GM18907 (cell line): ENCODE measurements around the gene TMC4.

ENCODE experiments used
- ATAC-seq: cut with Tn5 transposase; IDR thresholded peaks from one replicate; pipeline ENCODE4 v1.9.1; 2021; ENCODE audit warnings: mild to moderate bottlenecking, moderate library complexity; ENCODE audit not compliant: unreplicated experiment

The TMC4 gene

GRCh38 chr19:54156953-54157352 lies 16.0 kb downstream of the TMC4 start:
- no peak for ATAC-seq

DNA sequence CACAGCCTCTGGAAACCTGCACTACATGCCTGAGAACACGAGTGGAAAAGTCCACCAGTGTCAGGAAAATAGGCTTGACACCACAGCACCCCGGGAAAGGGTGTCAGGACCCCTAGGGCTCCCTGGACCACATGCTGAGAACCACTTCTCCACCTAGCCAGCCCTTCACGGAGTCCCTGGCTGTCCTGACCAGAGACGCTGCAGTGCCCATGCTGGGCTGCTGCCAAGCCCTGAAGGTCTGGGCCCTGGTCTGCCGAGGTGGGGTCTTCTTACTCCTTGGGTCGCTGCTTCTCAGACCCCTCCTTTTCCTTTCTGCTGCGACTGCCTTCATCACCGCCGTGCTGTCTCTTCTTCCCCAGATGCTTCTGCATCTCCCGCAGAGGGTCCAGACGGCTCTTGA lies 16.5 kb downstream of the TMC4 start:
- ATAC-seq, result no peak

DNA sequence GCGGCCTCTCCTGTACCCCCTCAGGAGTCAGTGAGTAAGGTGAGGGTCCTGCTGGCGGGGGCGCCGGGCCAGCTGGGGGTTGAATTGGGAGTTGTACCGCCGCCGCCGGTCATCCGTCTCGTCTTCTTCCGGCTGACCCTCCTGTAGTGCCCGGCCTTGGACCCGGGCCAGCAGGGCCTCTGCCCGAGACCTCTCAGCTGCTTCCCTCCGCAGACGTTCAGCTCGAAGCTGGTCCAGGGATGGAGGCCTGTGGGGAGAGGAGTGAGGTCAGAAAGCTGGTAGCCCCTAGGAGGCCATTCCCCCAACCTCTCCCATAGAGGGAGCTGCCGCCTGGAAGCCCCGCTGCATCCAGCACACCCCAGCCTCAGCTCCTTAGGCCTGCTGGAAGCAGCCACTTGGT lies 17.3 kb downstream of the TMC4 start:
- ATAC-seq, result no peak

DNA sequence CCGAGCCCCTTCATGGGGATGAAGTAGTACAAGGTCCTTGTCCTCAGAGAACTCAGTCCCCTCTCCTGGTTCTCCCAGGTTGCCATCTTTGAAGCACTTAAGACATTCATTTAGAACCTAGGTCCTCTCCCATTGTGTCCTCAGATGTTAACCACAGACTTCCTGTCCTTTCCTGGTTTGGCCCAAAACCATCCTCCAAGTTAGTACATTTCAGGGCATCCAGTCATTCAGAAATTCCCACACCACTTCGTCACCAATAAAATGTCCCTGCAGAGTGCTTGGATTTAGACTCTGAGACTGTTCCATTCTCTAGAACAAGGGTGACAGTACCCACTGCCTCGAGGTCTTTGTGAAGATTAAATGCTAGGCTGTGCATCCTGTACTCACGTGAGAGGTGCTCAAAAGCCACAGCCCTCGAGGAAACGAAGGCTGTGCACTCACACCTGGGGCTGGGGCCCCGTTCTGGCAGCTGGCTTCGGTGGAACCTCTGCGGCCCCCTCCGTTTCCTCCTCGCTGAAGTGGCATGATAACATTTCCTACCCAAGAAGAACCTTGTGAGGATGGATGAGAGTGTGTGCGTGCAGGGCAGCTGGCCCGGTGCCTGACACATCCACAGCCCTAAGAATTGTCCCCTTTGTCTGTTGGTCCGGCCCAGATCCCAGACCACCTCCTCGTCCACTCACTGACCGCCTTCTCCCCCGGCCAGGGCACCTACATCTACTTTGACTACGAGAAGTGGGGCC lies 18.2 kb downstream of the TMC4 start:
- no peak for ATAC-seq

- no peak for ATAC-seq
Observed at GRCh38 chr19:54153731-54154326, 19.1 kb downstream of the TMC4 start.

- ATAC-seq, result no peak
Observed at GRCh38 chr19:54152878-54153524, 20.0 kb downstream of the TMC4 start.

- ATAC-seq, result no peak
Observed at GRCh38 chr19:54152267-54152666, 20.7 kb downstream of the TMC4 start.

DNA sequence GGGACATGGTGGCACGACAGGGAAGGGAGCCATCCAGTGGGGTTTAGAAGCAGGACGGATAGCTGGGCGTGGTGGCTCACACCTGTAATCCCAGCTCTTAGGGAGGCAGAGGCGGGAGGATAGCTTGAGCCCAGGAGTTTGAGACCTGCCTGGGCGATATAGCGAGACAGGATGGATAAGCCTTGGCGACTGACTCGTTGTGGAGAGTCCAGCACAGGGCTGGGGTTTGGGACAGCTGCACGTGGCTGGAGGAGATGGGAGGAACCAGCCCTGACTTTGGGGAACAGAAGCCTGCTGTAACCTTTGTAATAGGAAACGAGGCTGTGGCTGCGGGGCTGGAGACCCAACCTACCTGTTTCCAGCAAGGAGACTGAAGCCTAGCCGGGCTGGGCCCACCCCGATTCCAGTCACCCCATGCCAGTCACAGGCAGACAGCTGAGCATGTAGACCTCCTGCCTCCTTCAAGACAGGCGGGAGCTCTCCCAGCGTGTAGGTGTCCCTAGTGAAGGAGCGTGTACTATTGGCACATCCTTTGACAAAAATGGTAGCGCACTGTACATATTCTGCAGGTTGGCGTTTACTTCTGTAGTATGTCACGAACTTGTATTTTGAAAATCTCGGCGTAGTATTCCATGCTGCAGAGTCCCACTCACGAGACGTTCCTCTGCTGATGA lies 21.5 kb downstream of the TMC4 start:
- ATAC-seq, result no peak

DNA sequence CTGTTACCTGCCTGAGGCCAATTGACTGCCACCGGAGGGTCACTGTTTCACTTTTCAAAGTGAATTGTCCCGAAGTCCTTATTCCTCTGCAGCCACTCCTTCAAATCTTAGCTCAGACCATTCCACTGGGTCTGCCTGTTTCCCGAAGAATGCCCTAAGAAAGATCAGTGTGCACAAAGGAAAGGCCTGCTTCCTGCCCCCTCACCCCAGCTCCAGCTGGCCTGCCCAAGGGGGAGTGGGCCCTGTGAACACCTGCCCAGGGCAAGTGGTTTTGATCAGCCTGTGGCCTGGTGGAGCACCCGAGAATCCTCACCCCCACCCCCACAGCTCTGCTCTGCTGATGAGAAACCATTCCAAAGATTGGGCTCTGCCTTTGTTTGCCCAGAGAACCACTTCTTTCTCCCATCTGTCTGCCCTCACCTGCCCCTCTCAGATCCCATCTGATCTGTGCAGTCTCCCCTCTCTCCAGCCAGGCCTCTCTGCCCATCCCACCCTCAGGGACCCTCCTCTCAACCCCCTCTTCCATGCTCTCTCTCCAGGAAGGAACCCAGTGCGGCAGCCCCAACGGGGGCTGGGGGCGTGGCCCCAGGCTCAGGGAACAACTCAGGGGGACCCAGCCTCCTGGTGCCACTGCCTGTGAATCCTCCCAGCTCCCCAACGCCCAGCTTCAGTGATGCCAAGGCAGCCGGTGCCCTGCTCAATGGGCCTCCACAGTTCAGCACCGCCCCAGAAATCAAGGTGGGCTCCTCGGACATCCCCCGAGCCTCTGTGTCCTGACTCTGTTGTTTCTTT lies 23.7 kb downstream of the TMC4 start:
- ATAC-seq, result no peak

DNA sequence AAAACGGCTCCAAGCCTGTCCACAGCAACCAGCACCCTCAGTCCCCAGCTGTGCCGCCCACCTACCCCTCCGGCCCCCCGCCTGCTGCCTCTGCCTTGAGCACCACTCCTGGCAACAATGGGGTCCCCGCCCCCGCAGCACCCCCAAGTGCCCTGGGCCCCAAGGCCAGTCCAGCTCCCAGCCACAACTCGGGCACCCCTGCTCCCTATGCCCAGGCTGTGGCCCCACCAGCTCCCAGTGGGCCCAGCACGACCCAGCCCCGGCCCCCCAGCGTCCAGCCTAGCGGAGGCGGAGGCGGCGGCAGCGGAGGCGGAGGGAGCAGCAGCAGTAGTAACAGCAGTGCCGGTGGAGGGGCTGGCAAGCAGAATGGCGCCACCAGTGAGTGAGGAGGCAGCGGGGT lies 24.8 kb downstream of the TMC4 start:
- no peak for ATAC-seq

DNA sequence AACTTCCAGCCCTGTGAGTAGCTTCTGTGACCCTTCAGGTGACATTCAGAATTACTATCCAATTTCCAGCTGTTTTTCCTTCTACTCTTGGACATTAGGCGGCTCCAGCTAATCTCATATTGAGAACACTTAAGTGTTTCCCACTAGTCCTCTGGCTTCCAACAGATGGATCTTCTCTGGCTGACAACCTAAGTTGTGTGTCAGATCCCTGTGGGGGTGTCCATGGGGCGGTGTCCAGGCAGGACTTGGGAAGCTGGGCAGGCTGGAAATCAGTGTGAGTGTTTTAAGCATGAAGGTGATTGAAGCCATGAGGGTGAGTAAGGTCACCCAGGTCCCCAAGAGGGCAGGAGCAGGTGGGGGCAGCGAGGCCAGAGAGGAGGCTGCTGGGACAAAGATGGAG lies 25.3 kb downstream of the TMC4 start:
- no peak for ATAC-seq

DNA sequence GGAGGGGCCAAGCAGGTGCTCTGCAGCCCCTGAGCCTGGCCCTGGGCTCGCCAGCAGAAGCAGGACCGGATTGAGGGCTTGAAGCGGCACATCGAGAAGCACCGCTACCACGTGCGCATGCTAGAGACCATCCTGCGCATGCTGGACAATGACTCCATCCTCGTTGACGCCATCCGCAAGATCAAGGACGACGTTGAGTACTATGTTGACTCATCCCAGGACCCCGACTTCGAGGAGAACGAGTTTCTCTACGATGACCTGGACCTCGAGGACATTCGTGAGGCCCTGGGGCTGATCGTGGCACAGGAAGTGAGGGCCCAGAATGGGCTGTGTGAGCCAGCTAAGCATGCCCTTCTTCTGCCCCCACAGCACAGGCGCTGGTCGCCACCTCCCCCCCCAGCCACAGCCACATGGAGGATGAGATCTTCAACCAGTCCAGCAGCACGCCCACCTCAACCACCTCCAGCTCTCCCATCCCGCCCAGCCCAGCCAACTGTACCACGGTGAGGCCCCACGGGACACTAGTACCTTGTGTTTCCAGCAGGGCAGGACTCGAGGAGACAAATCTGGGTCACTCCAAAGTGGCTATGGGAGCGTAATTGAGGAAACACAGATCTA lies 27.3 kb downstream of the TMC4 start:
- no peak for ATAC-seq

DNA sequence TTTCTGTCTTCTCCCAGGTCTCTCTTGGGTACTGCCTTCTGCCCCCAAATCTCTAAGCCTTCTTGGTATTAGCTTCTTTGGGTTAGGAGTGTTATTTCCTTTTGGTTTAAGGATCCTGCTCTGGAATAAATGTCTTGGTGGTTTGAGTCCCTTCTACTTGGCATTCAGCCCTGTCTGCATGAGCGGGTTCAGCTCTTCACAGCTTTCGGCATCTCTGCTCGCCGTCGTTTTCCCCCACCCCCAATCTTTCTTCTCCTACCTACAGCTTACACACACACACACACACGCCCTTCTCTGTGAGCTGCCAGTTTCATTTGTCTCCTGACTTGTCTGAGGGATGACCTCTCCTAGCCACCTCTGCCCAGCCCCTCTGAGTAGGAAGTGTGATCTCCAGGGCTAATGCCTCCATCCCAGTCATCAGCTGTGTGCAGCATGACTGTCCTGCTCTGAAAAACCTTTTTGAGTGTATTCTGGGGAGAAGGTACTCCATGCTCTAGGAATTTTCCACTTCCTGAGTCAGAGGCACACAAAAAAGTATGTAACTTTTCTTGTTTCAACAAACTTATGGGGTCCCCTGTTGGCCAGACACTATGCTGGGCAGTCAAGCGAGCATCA lies 30.7 kb downstream of the TMC4 start:
- ATAC-seq, result no peak

- ATAC-seq, result no peak
Observed at GRCh38 chr19:54141356-54141755, 31.6 kb downstream of the TMC4 start.

DNA sequence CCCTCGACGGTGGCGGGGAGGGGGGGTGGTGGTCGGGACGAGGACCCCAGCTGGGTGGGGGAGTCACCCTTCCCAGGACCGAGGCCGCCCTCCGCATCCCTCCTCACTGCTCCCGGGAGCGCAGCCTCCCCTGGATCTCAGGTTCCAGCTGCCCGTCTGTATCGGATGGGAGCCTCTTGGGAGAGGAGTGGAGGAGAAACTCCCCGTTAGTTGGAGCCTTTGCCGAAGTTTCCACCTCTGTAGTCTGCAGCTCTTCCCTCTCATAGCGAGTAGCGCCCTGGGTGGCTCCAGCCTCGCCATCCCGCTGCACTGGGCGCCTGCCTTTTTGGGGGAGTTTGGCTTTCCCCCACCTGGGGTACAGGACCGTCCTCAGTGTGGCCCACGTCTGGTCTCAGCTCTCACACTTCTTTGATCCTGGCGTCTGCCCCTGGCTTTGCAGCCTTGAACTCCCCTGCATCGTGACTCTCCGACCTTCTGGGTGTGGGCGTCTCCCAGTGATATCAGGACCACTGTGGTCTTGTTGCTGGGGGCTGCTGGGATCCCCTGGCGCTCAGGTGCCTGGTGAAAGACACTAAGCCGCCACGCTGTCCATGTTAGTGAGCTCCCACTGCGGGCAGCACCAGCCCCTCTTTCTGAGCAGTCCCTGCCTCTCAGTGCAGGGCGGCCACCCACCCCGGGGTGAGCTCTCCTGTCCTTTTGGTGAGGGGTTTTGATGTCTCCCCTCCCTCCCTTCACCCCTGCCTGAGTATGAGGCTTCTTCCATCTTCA lies 34.3 kb downstream of the TMC4 start:
- no peak for ATAC-seq

- no peak for ATAC-seq
Observed at GRCh38 chr19:54137699-54138488, 35.1 kb downstream of the TMC4 start, which contains the start of gene CNOT3. Gene CNOT3 (plus strand): TSS chr19:54137762. CDS start chr19:54142979, 5,217 bp downstream.

GRCh38 chr19:54136864-54137698 lies 35.9 kb downstream of the TMC4 start:
- ATAC-seq, result peak; percentile 83
